Measurements from ENCODE around the gene SPOP.

DNA sequence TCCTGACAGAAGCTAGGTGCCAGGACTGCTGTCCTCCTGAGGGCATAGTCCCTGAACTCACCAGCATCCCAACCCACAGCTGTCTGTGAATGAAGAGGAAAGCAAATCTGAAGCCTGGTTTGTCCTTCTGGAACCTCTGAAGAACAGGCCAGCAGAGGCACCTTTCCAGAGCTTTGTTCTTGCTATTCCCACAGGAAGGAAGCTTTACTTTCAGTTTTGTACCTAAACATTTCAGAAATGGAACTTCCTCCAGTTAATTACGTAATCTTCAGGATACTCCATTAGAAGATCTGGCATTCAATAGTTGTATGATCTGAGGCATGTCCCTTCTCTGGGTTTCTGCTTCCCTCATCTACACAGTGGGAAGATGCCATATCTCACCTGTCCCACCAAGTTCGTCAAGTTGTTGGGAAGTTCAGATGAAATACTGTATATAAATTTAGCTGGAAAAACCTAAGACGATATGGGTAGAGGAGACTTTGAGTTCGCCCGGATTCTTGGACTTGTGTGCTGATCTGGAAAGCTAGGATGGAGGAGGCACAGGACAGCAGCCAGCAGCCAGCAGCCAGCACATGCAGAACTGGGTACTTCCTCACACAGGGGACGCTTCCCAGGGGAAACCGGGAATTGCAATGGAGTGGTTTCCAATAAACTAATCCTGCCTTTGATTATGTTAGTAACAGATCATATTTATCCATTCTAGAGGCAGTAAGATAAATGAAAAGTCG, 79.8 kb downstream of the SPOP start:
- no peak for TF ChIP-seq EZH2phosphoT487 (IDR thresholded peaks at IDR 0.05; ENCODE audit: unreplicated experiment)
- no peak for TF ChIP-seq EZH2 (IDR thresholded peaks at IDR 0.05; ENCODE audit: low read depth, unreplicated experiment)
- TF ChIP-seq, protein P1, sequence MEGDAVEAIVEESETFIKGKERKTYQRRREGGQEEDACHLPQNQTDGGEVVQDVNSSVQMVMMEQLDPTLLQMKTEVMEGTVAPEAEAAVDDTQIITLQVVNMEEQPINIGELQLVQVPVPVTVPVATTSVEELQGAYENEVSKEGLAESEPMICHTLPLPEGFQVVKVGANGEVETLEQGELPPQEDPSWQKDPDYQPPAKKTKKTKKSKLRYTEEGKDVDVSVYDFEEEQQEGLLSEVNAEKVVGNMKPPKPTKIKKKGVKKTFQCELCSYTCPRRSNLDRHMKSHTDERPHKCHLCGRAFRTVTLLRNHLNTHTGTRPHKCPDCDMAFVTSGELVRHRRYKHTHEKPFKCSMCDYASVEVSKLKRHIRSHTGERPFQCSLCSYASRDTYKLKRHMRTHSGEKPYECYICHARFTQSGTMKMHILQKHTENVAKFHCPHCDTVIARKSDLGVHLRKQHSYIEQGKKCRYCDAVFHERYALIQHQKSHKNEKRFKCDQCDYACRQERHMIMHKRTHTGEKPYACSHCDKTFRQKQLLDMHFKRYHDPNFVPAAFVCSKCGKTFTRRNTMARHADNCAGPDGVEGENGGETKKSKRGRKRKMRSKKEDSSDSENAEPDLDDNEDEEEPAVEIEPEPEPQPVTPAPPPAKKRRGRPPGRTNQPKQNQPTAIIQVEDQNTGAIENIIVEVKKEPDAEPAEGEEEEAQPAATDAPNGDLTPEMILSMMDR (conservative IDR thresholded peaks at IDR 0.05; ENCODE audit: low read depth in 2 of 2) = no peak
- no peak for TF ChIP-seq JUNB (IDR thresholded peaks at IDR 0.05; ENCODE audit: unreplicated experiment)
- no peak for TF ChIP-seq POLR2AphosphoS5 (IDR thresholded peaks at IDR 0.05; ENCODE audit: low read depth)
- TF ChIP-seq, protein P2, sequence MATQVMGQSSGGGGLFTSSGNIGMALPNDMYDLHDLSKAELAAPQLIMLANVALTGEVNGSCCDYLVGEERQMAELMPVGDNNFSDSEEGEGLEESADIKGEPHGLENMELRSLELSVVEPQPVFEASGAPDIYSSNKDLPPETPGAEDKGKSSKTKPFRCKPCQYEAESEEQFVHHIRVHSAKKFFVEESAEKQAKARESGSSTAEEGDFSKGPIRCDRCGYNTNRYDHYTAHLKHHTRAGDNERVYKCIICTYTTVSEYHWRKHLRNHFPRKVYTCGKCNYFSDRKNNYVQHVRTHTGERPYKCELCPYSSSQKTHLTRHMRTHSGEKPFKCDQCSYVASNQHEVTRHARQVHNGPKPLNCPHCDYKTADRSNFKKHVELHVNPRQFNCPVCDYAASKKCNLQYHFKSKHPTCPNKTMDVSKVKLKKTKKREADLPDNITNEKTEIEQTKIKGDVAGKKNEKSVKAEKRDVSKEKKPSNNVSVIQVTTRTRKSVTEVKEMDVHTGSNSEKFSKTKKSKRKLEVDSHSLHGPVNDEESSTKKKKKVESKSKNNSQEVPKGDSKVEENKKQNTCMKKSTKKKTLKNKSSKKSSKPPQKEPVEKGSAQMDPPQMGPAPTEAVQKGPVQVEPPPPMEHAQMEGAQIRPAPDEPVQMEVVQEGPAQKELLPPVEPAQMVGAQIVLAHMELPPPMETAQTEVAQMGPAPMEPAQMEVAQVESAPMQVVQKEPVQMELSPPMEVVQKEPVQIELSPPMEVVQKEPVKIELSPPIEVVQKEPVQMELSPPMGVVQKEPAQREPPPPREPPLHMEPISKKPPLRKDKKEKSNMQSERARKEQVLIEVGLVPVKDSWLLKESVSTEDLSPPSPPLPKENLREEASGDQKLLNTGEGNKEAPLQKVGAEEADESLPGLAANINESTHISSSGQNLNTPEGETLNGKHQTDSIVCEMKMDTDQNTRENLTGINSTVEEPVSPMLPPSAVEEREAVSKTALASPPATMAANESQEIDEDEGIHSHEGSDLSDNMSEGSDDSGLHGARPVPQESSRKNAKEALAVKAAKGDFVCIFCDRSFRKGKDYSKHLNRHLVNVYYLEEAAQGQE (IDR thresholded peaks at IDR 0.05; ENCODE audit: unreplicated experiment) = no peak
- TF ChIP-seq, protein P3, sequence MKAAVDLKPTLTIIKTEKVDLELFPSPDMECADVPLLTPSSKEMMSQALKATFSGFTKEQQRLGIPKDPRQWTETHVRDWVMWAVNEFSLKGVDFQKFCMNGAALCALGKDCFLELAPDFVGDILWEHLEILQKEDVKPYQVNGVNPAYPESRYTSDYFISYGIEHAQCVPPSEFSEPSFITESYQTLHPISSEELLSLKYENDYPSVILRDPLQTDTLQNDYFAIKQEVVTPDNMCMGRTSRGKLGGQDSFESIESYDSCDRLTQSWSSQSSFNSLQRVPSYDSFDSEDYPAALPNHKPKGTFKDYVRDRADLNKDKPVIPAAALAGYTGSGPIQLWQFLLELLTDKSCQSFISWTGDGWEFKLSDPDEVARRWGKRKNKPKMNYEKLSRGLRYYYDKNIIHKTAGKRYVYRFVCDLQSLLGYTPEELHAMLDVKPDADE (IDR thresholded peaks at IDR 0.05) = no peak

All from GM23338 (cell line).